Measurements from ENCODE around the gene UXS1.
"Not testable (repeated sequence)": the region's sequence is repeated elsewhere in the genome, so short reads cannot be mapped to it uniquely, and the experiment has no call there.

Gene UXS1

GRCh38 chr2:106159866-106160785, 34.0 kb downstream of the UXS1 start:
- no peak for DNase-seq

- DNase-seq: no peak
These were observed 35.2 kb downstream of the UXS1 start for GRCh38 chr2:106158871-106159270.

DNA sequence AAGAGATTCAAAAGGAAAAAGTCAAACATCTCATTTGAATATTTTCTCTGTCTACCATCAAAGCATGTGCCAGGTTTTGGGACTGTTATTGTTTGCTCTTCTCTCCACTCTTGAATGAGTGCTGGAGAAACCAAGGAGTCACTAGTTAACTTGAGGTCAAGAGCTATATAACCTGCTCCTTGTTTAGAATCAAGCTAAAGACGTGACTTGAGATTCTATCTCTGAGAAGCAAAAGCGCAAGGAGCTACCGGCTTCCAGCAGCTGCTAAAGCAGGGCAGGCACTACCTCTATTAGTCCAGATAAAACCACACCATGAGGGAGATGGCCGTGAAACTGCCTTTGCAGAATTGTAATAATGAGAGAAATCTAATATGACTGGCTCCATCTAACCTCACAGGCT, 36.0 kb downstream of the UXS1 start:
- no peak for DNase-seq

DNA sequence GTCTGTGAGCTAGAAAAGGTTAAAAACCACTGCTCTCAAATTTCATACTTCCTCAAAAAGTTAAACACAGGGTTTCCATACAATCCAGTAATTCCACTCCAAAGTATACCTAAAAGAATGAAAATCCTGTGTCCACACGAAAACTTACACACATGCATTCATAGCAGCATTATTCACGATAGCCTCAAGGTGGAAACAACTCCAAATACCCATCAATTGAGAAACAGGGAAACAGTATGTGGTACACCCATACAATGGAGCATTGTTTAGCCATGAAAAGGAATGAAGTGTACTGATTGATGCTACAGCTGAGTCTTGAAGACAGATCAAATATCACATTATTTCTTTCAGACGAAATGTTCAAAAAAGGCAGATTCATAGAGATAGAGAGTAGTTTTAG, 36.7 kb downstream of the UXS1 start:
- DNase-seq: no peak

DNA sequence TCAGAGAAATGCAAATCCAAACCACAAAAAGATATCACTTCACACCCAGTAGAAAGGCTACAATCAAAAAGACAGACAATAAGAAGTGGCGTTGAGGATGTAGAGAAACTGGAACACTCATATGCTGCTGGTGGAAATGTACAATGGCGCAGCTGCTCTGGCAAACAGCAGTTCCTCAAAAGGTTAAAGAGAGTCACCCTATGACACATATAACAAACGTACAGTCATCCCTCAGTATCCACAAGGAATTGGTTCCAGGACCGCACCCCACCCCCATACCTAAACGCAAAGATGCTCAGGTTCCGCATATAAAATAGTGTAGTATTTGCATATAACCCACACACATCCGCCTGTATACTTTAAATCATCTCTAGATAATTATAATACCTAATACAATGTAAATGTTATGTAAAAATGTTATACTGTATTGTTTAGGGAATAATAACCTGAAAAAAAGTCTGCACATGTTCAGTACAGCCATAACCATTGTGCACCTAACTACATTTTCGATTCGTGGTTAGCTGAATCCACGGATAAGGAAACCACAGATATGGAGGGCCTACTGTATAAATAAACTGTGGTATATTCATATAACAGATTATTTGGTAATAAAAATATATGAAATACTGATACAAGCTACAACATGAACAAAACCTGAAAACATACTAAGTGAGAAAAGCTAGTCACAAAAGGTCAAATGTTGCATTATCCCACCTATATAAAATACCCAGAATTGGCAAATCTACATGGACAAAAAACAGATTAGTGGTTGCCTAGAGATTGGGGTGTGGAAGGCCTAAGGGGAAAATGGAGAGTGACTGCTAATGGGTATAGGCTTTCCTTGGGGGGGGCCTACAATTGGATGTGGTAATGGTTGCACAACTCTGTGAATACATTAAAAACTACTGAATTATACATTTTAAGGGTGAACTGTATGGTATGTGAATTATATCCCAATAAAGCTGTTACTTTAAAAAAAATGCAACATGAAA, 37.5 kb downstream of the UXS1 start:
- DNase-seq: no peak

DNA sequence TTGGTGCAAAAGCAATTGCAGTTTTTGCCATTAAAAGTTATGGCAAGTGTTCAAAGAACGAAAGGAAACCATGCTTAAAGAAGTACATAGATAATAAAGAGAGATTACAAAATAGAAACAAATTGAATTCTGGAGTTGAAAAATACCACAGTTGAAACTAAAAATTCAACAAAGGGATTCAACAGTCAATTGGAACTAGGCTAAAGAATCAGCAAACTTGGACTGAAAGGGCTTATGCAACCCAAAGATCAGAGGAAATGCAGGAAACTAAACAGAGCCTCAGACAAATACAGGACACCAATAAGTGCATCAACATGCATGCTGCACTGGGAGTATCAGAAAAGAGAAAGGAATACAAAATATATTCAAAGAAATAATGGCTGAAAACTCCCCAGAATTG, 40.3 kb downstream of the UXS1 start:
- DNase-seq: no peak

DNA sequence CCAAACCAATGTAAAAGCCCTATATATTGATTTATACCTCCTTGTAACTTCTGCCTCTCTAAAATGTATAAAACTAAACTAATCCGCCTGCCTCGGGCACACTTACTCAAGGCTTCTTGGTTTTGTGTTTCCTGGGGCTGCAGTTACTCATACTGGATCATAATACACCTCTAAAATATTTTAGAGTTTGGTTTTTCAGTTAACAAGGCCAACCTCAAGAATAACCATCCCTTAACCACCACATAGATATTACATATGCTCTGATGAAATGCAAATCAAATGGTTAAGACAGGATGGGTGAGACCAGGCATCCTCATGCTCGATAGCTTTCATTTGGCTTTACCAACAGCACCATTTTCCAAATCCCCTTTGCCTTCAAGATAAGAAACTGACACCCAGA, 46.4 kb downstream of the UXS1 start:
- no peak for DNase-seq

- no peak for DNase-seq
These were observed 46.9 kb downstream of the UXS1 start for GRCh38 chr2:106147159-106147558.

DNA sequence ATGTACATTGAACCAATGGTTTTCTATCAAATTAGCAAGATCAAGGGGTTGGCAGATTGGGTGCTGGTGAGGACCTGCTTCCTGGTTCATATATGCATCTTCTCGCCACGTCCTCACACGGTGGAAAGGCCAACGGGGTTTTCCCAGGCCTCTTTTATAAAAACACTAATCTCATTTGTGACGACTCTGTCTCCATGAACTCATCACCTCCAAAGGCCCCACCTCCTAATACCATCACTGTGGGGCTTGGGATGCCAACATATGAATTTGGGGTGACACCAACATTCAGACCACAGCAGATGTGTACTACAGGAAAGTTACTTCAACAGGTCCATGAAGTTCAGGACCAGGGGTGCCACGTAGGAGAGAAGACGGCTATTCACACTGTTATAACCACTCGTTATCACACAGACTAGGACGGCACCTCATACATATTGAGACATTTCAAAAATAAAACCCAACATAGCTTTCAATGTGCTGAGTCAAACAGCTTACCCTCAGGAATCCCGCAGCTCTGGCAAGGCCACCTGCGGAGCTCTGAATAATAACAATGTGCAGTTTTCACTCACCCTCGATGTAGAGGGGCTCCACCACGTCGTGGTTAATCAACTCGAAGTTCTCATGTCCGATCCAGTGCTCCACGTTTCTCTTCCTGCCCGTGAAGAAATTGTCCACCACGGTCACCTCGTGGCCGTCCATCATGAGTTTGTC, 49.3 kb downstream of the UXS1 start:
- no peak for DNase-seq

DNA sequence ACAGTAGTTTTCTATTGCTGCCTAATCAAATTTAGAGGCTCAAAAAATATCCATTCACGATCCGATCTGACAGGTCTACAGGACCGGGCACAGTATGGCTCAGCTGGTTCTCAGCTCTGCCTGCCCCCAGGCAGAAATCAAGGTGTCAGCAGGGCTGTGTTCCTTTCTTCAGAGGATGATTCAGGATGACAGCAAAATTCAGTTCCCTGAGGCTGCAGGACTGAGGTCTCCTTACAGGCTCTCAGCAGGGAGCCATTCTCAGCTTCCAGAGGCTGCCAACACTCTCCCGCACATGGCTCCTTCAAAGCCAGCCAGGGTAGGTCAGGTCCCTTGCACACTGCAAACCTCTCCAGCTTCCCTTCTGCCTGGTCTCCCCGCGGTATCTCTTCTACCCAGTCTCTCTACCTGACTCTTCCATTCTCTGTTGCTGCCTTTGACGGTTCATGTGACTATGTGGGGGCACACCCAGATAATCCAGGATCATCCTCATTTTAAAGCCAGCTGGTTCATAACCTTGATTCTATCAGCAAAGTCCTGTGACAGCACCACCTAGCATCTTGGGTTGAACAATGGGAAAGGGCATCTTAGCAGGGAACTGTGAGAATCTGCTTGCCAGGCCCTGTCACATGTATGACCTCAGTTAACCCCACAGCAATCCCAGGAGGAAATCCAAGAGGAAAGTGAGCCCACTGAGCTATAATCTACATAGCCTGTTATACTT, 50.4 kb downstream of the UXS1 start:
- no peak for DNase-seq

GRCh38 chr2:106142683-106143082, 51.4 kb downstream of the UXS1 start:
- no peak for DNase-seq

- DNase-seq: no peak
These were observed 53.2 kb downstream of the UXS1 start for GRCh38 chr2:106140913-106141312.

- DNase-seq: no peak
These were observed 54.0 kb downstream of the UXS1 start for GRCh38 chr2:106140113-106140512.

DNA sequence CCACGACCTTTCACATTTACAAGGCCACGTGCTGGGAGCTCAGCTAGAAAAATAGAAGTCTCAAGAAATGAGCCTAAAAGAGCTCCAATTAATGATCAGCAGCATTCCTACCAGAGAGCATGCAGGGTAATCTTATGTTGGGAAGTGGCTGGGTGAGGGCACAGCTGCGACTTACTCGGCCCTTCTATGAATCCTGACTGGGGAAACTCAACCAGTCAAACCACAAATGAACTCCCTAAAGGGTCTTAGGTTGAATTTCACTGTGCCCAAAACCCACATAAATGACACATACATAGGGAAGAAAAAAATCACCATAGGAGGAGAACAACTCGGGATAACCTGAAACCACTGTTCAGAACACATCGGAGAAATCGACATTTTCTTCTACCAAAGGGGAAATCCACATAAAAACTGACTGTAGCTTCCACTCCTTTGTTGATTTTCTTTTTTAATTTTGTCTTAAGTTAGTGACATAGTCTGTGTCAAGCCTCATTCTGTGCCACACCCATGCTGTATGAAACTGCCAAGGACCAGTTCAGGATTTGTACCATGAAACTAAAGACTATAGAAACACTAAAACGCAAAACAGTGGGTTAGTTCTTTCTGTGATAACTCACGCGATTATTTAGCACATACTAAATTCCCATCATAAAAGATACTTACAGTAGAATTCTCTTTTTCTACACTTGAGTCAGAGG, 54.7 kb downstream of the UXS1 start:
- no peak for DNase-seq

- no peak for DNase-seq
These were observed 55.4 kb downstream of the UXS1 start for GRCh38 chr2:106138543-106139237.

DNA sequence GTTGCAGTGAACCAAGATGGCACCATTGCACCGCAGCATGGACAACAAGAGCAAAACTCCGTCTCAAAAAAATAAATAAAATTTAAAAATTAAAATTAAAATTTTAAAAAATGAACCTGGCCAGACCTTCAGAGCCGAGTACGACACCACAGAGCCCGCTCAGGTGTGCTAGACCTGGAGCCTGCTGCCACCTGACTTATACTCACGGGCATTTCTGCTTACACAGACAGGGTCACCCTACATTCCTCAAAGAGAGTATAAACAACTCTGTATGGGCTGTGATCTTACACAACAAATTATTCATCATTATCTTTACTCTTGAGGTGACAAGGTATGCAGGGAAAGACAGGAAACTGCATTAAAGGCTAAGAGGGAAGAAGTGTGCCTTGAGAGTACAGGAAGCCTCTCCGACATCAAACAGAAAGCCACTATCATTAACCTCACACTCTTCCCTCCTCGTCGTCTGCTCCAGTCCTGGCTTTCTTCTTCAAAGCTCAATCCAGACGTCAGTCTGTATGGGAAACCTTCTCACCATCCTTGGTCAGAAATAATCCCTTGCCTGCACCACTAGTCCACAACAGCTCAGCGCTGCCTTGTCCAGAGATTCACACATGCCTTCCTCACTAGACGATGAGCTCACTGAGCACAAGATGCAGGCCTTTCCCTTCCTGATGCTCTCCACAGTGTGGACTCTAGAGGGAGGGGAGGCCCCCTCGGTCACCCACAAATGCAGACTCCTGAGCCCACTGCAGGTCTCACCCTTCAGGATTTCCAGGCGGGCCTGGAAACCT, 56.2 kb downstream of the UXS1 start:
- no peak for DNase-seq

DNA sequence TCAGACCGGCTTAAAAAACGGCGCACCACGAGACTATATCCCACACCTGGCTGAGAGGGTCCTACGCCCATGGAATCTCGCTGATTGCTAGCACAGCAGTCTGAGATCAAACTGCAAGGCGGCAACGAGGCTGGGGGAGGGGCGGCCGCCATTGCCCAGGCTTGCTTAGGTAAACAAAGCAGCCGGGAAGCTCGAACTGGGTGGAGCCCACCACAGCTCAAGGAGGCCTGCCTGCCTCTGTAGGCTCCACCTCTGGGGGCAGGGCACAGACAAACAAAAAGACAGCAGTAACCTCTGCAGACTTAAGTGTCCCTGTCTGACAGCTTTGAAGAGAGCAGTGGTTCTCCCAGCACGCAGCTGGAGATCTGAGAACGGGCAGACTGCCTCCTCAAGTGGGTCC, 62.9 kb downstream of the UXS1 start:
- DNase-seq: not testable (repeated sequence)

DNA sequence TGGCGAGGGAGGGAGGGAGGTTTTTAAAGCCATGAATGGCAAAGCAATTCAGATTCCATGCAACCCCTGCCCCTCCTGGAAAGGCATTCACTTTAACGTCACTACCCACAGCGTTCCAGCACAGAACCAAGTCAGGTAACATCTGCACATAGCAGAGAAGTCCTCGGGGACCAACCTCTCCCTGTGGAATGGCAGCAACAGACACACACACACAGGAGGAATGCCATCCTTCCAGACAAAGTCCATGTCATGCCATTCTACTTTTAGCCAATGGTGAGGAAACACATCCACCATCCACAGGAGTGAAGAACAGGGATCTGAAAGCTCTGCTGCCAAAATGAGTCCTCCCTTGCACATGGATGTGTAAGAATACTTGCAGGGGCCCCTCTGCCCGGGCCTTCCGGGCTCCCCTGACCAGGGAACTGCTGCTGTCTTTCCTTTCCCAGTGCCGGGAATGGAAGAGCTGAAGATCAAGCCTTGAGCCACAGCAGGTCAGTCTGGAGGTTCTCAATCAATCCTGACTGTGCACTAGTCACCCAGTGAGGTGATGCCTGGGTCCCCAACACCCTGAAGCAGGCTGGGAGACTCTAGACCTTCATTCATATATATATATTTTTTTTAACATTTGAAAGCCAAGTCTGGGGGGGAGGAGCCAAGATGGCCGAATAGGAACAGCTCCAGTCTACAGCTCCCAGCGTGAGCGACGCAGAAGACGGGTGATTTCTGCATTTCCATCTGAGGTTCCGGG, 63.7 kb downstream of the UXS1 start:
- no peak for DNase-seq

- DNase-seq: no peak
These were observed 64.5 kb downstream of the UXS1 start for GRCh38 chr2:106129592-106129991.

All from DMS153 (cell line).